IMR-90 (cell line): ENCODE measurements around the gene WDR1. TPM values are rescaled to one million over a fixed set of nuclear protein-coding genes. Genes with fewer than 3 reads are reported as not detected.

ENCODE experiments used
- ATAC-seq: fragments of 200-7000 bp; cut with Tn5 transposase; 2 replicates; pipeline ENCODE4 v1.9.1; 2020; ENCODE audit warnings: low read depth, mild to moderate bottlenecking, moderate library complexity
- BruUV-seq: library from RNA; stranded (reverse); fragments of 400-500 nt; replicated peaks from 2 replicates; lab custom pipeline; 2021; lab: Mats Ljungman, UMichigan
- CTCF ChIA-PET: fragments of 300-600 bp; formaldehyde crosslinking; extraction: SDS; loops from one replicate; lab custom pipeline; 2021; ENCODE audit warnings: antibody characterized with exemption; lab: Yijun Ruan, JAX
- POLR2A ChIA-PET: fragments of 300-600 bp; sonication (Branson Sonifier 250); formaldehyde crosslinking; loops from one replicate; lab custom pipeline; 2022; ENCODE audit warnings: antibody characterized with exemption; ENCODE audit not compliant: unreplicated experiment; lab: Charles Lee
- DNase-seq: peaks from one replicate; pipeline ENCODE4 v3.0.0; 2013
- H2AFZ ChIP-seq: replicated peaks from 2 replicates; pipeline ENCODE3; 2013; ENCODE audit warnings: low read length, mild to moderate bottlenecking; ENCODE audit not compliant: poor library complexity
- H2AK5ac ChIP-seq: 2 replicates; pipeline ENCODE4 v1.6.1; 2013; ENCODE audit warnings: low read depth, low read length, inconsistent platforms
- H2AK9ac ChIP-seq: replicated peaks from 2 replicates; pipeline ENCODE3; 2013; ENCODE audit warnings: mild to moderate bottlenecking, low read depth, low read length, moderate library complexity; ENCODE audit not compliant: poor library complexity
- H2BK120ac ChIP-seq: 2 replicates; pipeline ENCODE4 v1.6.1; 2013; ENCODE audit warnings: low read depth, low read length, inconsistent platforms
- H2BK15ac ChIP-seq: 3 replicates; pipeline ENCODE4 v1.6.1; 2013; ENCODE audit warnings: low read depth, low read length, inconsistent platforms
- H2BK20ac ChIP-seq: 2 replicates; pipeline ENCODE4 v1.6.1; 2013; ENCODE audit warnings: low read depth, mild to moderate bottlenecking, inconsistent platforms, low read length, moderate library complexity
- H2BK5ac ChIP-seq: 2 replicates; pipeline ENCODE4 v1.6.1; 2013; ENCODE audit warnings: mild to moderate bottlenecking, low read depth, low read length, inconsistent platforms; ENCODE audit not compliant: poor library complexity, severe bottlenecking
- H3K14ac ChIP-seq: replicated peaks from 2 replicates; pipeline ENCODE4 v1.6.1; 2013; ENCODE audit warnings: low read depth, low read length, inconsistent platforms
- H3K18ac ChIP-seq: 2 replicates; pipeline ENCODE4 v1.6.1; 2013; ENCODE audit warnings: low read depth, low read length, control low read depth
- H3K23ac ChIP-seq: 2 replicates; pipeline ENCODE4 v1.6.1; 2013; ENCODE audit warnings: low read depth, low read length, inconsistent platforms
- H3K27ac ChIP-seq: 2 replicates; pipeline ENCODE4 v1.5.1; 2013; ENCODE audit warnings: mild to moderate bottlenecking, control low read depth, low read length; ENCODE audit not compliant: insufficient read depth
- H3K27me3 ChIP-seq: 2 replicates; pipeline ENCODE4 v1.6.1; 2013; ENCODE audit warnings: low read length; ENCODE audit not compliant: control insufficient read depth, insufficient read depth
- H3K36me3 ChIP-seq: 2 replicates; pipeline ENCODE4 v1.6.1; 2013; ENCODE audit warnings: low read length, mixed read lengths; ENCODE audit not compliant: control insufficient read depth, insufficient read depth
- H3K4ac ChIP-seq: 2 replicates; pipeline ENCODE4 v1.6.1; 2013; ENCODE audit warnings: low read depth, low read length, inconsistent platforms
- H3K4me1 ChIP-seq: 2 replicates; pipeline ENCODE4 v1.6.1; 2013; ENCODE audit warnings: low read length, mixed read lengths; ENCODE audit not compliant: control insufficient read depth, insufficient read depth
- H3K4me2 ChIP-seq: 2 replicates; pipeline ENCODE4 v1.6.1; 2013; ENCODE audit warnings: low read depth, mild to moderate bottlenecking, control low read depth, low read length, moderate library complexity
- H3K4me3 ChIP-seq: 2 replicates; pipeline ENCODE4 v1.5.1; 2013; ENCODE audit warnings: low read depth, mild to moderate bottlenecking, control low read depth, low read length, moderate library complexity; ENCODE audit not compliant: insufficient read depth
- H3K56ac ChIP-seq: 2 replicates; pipeline ENCODE4 v1.6.1; 2013; ENCODE audit warnings: low read length, inconsistent platforms; ENCODE audit not compliant: insufficient read depth; ENCODE audit errors: extremely low read depth
- H3K79me1 ChIP-seq, 2 experiments: 2 replicates each; pipeline ENCODE4 v1.6.1; 2013; ENCODE audit warnings: low read length in 2 of 2, inconsistent platforms in 1 of 2, low read depth in 1 of 2
- H3K9ac ChIP-seq: 2 replicates; pipeline ENCODE4 v1.6.1; 2013; ENCODE audit warnings: low read depth, low read length, control low read depth
- H3K9me1 ChIP-seq: 2 replicates; pipeline ENCODE4 v1.6.1; 2013; ENCODE audit warnings: low read length, inconsistent platforms; ENCODE audit not compliant: insufficient read depth
- H3K9me3 ChIP-seq: 2 replicates; pipeline ENCODE4 v1.6.1; 2013; ENCODE audit warnings: low read length; ENCODE audit not compliant: control insufficient read depth, insufficient read depth
- H4K20me1 ChIP-seq: 2 replicates; pipeline ENCODE4 v1.6.1; 2013; ENCODE audit warnings: low read length, inconsistent platforms; ENCODE audit not compliant: insufficient read depth
- H4K5ac ChIP-seq: 2 replicates; pipeline ENCODE4 v1.6.1; 2013; ENCODE audit warnings: mild to moderate bottlenecking, low read depth, low read length, control low read depth
- H4K8ac ChIP-seq, 2 experiments: 2 replicates each; pipeline ENCODE4 v1.6.1; 2013; ENCODE audit warnings: low read depth in 2 of 2, low read length in 2 of 2, control low read depth in 1 of 2, inconsistent platforms in 1 of 2
- H4K91ac ChIP-seq: 2 replicates; pipeline ENCODE4 v1.6.1; 2013; ENCODE audit warnings: low read depth, low read length, inconsistent platforms; ENCODE audit not compliant: insufficient read depth
- BHLHE40 ChIP-seq: fragments of 150-350 bp; IDR thresholded peaks from 2 replicates; pipeline ENCODE4 v1.6.1; 2016; ENCODE audit warnings: mild to moderate bottlenecking, low read depth, low read length
- CEBPB ChIP-seq: IDR thresholded peaks from 2 replicates; pipeline ENCODE4 v1.6.1; 2012; ENCODE audit warnings: low read depth, low read length, improper control_type of control experiment
- CHD1 ChIP-seq: IDR thresholded peaks from 2 replicates; pipeline ENCODE4 v1.6.1; 2012; ENCODE audit warnings: low read depth, low read length, improper control_type of control experiment
- CTCF ChIP-seq: conservative IDR thresholded peaks from 2 replicates; pipeline ENCODE4 v1.5.1; 2012; ENCODE audit warnings: mild to moderate bottlenecking, low read depth, low read length, improper control_type of control experiment
- ELK1 ChIP-seq: fragments of 150-350 bp; IDR thresholded peaks from 2 replicates; pipeline ENCODE4 v1.6.1; 2016; ENCODE audit warnings: low read depth, mild to moderate bottlenecking, low read length, moderate library complexity, borderline replicate concordance
- MAFK ChIP-seq: IDR thresholded peaks from 2 replicates; pipeline ENCODE4 v1.6.1; 2012; ENCODE audit warnings: low read depth, low read length, improper control_type of control experiment
- MAZ ChIP-seq: IDR thresholded peaks from 2 replicates; pipeline ENCODE4 v1.6.1; 2012; ENCODE audit warnings: low read depth, mild to moderate bottlenecking, low read length, improper control_type of control experiment, moderate library complexity, borderline replicate concordance
- MXI1 ChIP-seq: IDR thresholded peaks from 2 replicates; pipeline ENCODE4 v1.6.1; 2012; ENCODE audit warnings: low read depth, mild to moderate bottlenecking, low read length, moderate library complexity, borderline replicate concordance
- NFE2L2 ChIP-seq: fragments of 150-350 bp; IDR thresholded peaks from 2 replicates; pipeline ENCODE4 v1.6.1; 2016; ENCODE audit warnings: low read depth, mild to moderate bottlenecking, low read length
- RAD21 ChIP-seq: IDR thresholded peaks from 2 replicates; pipeline ENCODE4 v1.6.1; 2012; ENCODE audit warnings: low read length, improper control_type of control experiment
- RCOR1 ChIP-seq: IDR thresholded peaks from 2 replicates; pipeline ENCODE4 v1.6.1; 2012; ENCODE audit warnings: mild to moderate bottlenecking, low read length, improper control_type of control experiment; ENCODE audit not compliant: insufficient replicate concordance
- SMC3 ChIP-seq: fragments of 150-350 bp; IDR thresholded peaks from 2 replicates; pipeline ENCODE4 v1.6.1; 2016; ENCODE audit warnings: low read depth, mild to moderate bottlenecking, antibody characterized with exemption, low read length, moderate library complexity
- USF2 ChIP-seq: fragments of 150-350 bp; IDR thresholded peaks from 2 replicates; pipeline ENCODE4 v1.6.1; 2017; ENCODE audit warnings: mild to moderate bottlenecking, antibody characterized with exemption, low read length, low read depth
- WGBS, 2 experiments: methylation state at CpG; one replicate each; pipeline versions ENCODE4 v1.1.5 to v1.1.7; 2013; ENCODE audit warnings: missing lambda C conversion rate in 2 of 2; ENCODE audit not compliant: insufficient read length in 1 of 2; ENCODE audit errors: extremely low coverage in 2 of 2; 5-methylcytosine and 5-hydroxymethylcytosine counted together
- dilution Hi-C: fragments of 300-500 bp; cut with HindIII; formaldehyde crosslinking; loops from one replicate; pipeline ENCODE4 v1.14.3; 2018; ENCODE audit warnings: low sequenced_read_pairs; ENCODE audit not compliant: unreplicated experiment
- in situ Hi-C: fragments of 300-500 bp; cut with MboI; formaldehyde crosslinking; loops from 3 replicates; pipeline ENCODE4 v1.14.3; 2019; ENCODE audit warnings: low sequenced_read_pairs, inconsistent platforms, mixed read lengths
- intact Hi-C: fragments of 100-400 bp; cut with micrococcal nuclease; formaldehyde crosslinking; loops from 2 replicates; pipeline ENCODE4 v1.10.0; 2022
- polyA plus RNA-seq, 3 experiments: library from polyadenylated mRNA; depleted of rRNA; stranded (reverse); fragments of >200 nt; gene quantifications; 2 replicates each; pipeline ENCODE4 v1.2.3, GENCODE V29; 2012; ENCODE audit warnings: low replicate concordance in 1 of 3
- total RNA-seq: library from RNA; depleted of rRNA; stranded (reverse); fragments of >200 nt; gene quantifications from 2 replicates; pipeline ENCODE4 v1.2.3, GENCODE V29; 2012

Gene WDR1
- total and polyA plus RNA-seq, 2 of the 4 experiments (the other 2 are of a cell fraction), result 725 to 992 TPM

- ATAC-seq (no peak), DNase-seq (no peak)
- H4K8ac ChIP-seq, result no peak overlapping the region
- H4K5ac ChIP-seq, result no peak overlapping the region; the same call in 1 of the 2 replicates
- H3K4me3 ChIP-seq, result no peak overlapping the region
- no peaks in the 10 kb centered on the region for H3K27me3 ChIP-seq
- in situ Hi-C loops, result no loop called here
- H2BK5ac ChIP-seq, result no peak overlapping the region
- H3K18ac ChIP-seq, result peak overlapping the region; percentile 39; the same call in 1 of the 2 replicates
- WGBS, 2 experiments, result no CpG with 5 or more reads among the region's 10 CpGs
- no peak overlapping the region for H4K91ac ChIP-seq
- no peak overlapping the region for H2BK15ac ChIP-seq
- no peak overlapping the region; the same call in 1 of the 2 replicates for H3K9ac ChIP-seq
- no peaks in the 10 kb centered on the region for H3K9me3 ChIP-seq
- peak overlapping the region; percentile 27 for H3K4ac ChIP-seq
- peak overlapping the region; percentile 45; the same call in 1 of the 2 replicates for H3K14ac ChIP-seq
- dilution Hi-C loops, result no loop called here
- no peaks in the 10 kb centered on the region for H3K36me3 ChIP-seq
- H2BK20ac ChIP-seq, result no peak overlapping the region
- H2BK120ac ChIP-seq, result no peak overlapping the region
- no peak overlapping the region for H3K4me2 ChIP-seq
- peak overlapping the region; percentile 2 for H2AK9ac ChIP-seq
- peak overlapping the region; percentile 85; the same call in 1 of the 2 replicates for H3K27ac ChIP-seq
- no peaks in the 10 kb centered on the region for H3K79me1 ChIP-seq
- no TSS peak for BruUV-seq
- intact Hi-C loops, result no loop called here
- ChIA-PET POLR2A (no interaction called here), CTCF (no interaction called here)
- TF ChIP-seq BHLHE40, result no peak
- TF ChIP-seq CHD1, result no peak
- no peak for TF ChIP-seq ELK1
- no peak for TF ChIP-seq USF2
- TF ChIP-seq CEBPB, result no peak
- no peak for TF ChIP-seq CTCF
- no peak for TF ChIP-seq SMC3
- TF ChIP-seq NFE2L2, result no peak
- TF ChIP-seq MAZ, result no peak
- TF ChIP-seq MXI1, result no peak
- no peak for TF ChIP-seq MAFK
- TF ChIP-seq RCOR1, result no peak
- no peak for TF ChIP-seq RAD21
- H3K56ac ChIP-seq, result no peak overlapping the region
- peak overlapping the region; percentile 56; the same call in 1 of the 2 replicates for H2AK5ac ChIP-seq
- H3K9me1 ChIP-seq, result peaks cover 7% of the 10 kb centered on the region
- no peaks in the 10 kb centered on the region for H4K20me1 ChIP-seq
- peak overlapping the region; percentile 34 for H2AFZ ChIP-seq
- H3K4me1 ChIP-seq, result peaks cover 23% of the 10 kb centered on the region
- H3K23ac ChIP-seq, result no peak overlapping the region
Observed at GRCh38 chr4:10034136-10034535, 82.5 kb downstream of the WDR1 start.
